OCI-LY1 (cell line): Measurements from ENCODE around the gene SCPEP1.

Experiments used
- CTCF ChIP-seq: fragments of 200-600 bp; sonication (generic), shearing (Covaris generic); IDR thresholded peaks from 2 replicates; pipeline ENCODE4 v1.5.1; 2017; ENCODE audit warnings: mild to moderate bottlenecking, antibody characterized with exemption, low read length, moderate library complexity, mixed read lengths
- EZH2 ChIP-seq: fragments of 200-600 bp; sonication (generic), shearing (Covaris generic); IDR thresholded peaks from 2 replicates; pipeline ENCODE4 v1.8.0; 2017; ENCODE audit warnings: borderline replicate concordance, mixed run types, mild to moderate bottlenecking, antibody characterized with exemption, low read length, moderate library complexity, mixed read lengths

DNA sequence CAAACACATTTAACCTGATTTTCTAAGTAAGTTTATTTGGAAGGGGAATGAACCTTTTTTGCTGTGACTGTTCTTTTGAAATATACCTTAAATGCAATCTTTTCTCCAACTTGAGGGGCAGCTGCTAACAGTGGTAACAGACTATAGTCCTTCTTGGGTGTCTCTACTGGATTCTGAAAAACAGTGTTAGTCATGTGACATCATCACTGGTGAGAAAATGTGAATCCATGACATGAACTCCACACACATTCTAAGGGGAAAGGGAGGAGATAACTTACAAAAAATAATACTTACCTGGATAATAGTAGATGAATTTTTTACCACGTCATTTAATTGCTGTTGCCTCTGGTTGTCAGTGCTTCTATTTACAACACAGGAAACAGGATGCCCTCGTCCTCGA lies 28.3 kb upstream of the SCPEP1 start:
- TF ChIP-seq CTCF (no peak), EZH2 (no peak)
